Skin epidermis (tissue), 12 donors: Measurements from ENCODE around the gene KRTAP4-9.
"Not testable (repeated sequence)": the region's sequence is repeated elsewhere in the genome, so short reads cannot be mapped to it uniquely, and the experiment has no call there.

Source experiments
- H3K27ac ChIP-seq, 21 experiments: fragments of 200-600 bp; sonication (generic) in 11 of 21; one replicate each; pipeline ENCODE4 v1.5.0; 2020; ENCODE audit warnings: mild to moderate bottlenecking in 3 of 21, inconsistent platforms in 2 of 21, moderate library complexity in 2 of 21
- H3K4me3 ChIP-seq, 7 experiments: fragments of 200-600 bp; sonication (generic) in 2 of 7; one replicate each; pipeline ENCODE4 v1.5.0; 2020; ENCODE audit warnings: inconsistent platforms in 2 of 7, mild to moderate bottlenecking in 2 of 7, moderate library complexity in 1 of 7

The KRTAP4-9 gene

DNA sequence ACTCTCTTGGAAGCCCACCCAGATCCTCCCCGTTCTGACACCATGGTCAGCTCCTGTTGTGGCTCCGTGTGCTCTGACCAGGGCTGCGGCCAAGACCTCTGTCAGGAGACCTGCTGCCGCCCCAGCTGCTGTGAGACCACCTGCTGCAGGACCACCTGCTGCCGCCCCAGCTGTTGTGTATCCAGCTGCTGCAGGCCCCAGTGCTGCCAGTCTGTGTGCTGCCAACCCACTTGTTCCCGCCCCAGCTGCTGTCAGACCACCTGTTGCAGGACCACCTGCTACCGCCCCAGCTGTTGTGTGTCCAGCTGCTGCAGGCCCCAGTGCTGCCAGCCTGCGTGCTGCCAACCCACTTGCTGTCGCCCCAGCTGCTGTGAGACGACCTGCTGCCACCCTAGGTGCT is at the start of gene KRTAP4-9:
Gene KRTAP4-9 (plus strand): TSS at position 43 of the 400 bp plus-strand sequence. CDS start 0 bp downstream, at position 43.
- not testable (repeated sequence) for H3K4me3 ChIP-seq, H3K27ac ChIP-seq

DNA sequence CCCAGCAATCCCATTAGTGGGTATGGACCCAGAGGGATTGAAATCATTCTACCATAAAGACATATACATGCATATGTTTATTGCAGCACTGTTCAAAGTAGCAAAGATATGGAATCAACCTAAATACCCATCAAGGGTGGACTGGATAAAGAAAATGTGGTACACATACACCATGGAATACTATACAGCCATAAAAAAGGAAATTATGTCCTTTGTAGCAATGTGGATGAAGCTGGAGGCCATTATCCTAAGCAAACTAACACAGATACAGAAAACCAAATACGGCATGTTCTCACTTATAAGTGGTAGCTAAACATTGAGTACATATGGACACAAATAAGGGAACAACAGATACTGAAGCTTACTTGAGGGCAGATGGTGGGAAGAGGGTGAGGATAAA is 47.6 kb upstream of the KRTAP4-9 start:
- Histone ChIP-seq H3K27ac (no peak overlapping the region), H3K4me3 (no peak overlapping the region)

DNA sequence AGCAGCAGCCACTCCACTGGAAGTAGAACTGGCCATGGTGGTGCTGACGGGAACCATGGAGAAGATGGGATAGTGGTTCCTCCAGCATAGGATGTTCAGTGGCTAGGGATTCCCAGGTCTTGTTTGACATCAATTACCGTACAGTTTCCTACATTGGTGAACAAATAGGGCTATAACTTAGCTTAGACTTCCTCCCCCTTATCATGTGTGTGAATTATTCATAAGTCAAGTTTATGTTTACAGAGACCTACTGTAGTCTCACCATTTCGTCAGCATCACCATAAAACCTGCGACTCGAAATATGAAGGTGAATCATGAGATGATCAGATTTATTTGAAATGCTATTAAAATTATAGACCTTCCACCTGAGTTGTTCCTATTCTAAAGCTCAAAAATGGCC is 46.4 kb upstream of the KRTAP4-9 start:
- no peak overlapping the region for H3K4me3 ChIP-seq
- H3K27ac ChIP-seq: no peak overlapping the region

DNA sequence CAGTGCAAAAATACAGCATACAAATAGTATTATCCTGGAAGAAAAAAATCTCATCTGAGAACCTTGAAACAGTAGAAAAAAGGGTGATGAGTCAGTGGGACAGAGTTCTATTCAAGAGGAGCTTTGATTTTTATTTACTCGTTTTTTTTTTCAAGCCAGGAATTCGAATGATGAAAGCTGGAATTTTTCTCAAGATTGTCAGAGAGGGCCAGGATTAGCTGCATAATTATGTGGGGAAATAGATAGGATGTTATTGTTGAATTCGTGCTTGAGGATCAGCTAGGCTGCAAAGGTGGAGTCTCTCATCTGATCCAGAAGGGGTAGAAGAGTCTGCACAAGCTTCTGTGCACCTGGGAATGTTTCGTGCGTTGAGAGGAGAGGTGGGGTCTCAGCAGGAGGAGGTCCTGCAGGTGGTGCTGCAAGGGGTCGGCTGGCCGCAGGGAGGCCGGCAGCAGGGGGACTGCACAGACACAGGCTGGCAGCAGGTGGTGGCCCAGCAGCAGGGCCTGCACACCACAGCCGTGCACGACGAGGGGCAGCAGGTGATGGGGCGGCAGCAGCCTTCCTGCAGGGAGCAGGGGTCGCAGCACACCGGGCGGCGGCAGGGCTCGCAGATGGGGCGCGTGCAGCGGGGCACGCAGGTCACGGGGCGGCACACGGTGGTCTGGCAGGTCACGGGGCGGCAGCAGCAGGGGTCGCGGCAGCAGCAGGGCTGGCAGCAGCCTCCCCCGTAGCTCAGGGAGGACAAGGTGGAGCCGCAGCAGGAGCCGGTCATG is 45.7 kb upstream of the KRTAP4-9 start:
- H3K27ac ChIP-seq, H3K4me3 ChIP-seq: not testable (repeated sequence)

DNA sequence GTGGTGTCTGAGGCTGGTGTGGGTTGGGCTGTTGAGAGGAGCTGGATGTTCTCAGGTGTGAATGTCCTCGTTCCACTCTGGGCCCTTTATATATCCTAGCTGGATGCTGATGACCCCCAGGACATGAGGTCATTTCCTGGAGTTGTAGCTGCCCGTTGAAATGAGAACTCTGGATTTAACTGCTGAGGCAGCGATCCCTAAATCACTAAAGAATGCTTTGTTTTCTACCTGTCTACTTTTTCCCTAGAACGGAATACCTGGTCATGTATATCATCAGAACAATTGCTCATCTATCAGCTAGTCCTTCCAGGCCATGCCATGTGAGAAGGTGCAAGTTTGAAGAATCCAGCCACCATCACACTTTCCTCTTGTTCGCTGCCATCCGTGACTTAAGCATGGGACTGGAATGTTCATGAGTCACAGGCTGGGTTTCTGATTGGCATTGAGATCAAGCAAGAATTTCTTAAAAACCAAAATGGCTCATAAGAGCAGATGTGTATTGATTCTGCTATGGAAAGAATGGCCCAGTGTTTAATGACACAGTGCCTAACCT is 45.1 kb upstream of the KRTAP4-9 start, which contains the start of gene KRTAP2-3:
Gene KRTAP2-3 (minus strand): TSS at position 63 of the 553 bp plus-strand sequence. CDS start 64 bp downstream, outside the sequence.
- H3K4me3 ChIP-seq: no peak within 1 kb of the TSS

DNA sequence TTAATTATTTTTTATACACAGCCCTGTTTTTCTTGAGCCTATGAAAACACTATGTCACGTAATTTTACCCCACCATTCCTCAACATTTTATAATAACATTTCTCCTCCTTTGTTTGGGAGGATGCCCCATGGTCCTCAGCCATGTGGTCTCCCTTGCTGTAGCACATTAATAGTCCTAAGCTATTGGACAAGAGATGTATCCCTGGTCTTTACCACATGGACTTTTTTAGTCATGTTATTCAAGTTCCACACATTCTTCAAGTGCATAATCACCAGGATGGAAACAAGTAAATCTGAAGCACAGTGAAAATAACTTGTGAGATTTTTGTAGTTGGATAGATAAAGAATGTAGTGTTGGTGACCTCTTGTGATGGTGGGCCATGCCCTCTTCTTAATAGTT is 43.2 kb upstream of the KRTAP4-9 start:
- H3K27ac ChIP-seq: peak overlapping the region in 3 of 21 experiments; percentile 10 to 70 (median 61)
- H3K4me3 ChIP-seq: no peak overlapping the region

More for the DNA sequence above, 45.1 kb upstream of the KRTAP4-9 start, which contains the start of gene KRTAP2-3:
- peak within 1 kb of the TSS in 3 of 21 experiments; percentile 32 to 70 (median 61) for H3K27ac ChIP-seq

DNA sequence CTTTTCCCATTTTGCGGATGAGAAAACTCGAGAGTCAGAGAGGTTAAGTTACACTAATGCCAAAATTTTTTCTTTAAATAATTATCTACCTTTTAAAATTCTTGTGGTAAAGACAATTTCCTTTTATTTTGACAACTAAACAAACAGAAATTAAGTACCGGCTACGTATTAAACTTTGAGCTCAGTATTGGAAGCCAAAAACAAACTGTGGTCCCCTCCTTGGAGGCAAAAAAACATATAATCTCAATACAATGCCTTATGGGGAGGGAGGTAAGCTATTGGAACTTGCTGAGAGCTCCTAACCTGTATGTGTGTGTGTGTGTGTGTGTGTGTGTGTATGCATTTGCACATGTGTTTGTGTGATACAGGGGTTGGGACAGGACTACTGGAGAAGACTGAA is 41.7 kb upstream of the KRTAP4-9 start:
- Histone ChIP-seq H3K27ac (no peak overlapping the region), H3K4me3 (no peak overlapping the region)

DNA sequence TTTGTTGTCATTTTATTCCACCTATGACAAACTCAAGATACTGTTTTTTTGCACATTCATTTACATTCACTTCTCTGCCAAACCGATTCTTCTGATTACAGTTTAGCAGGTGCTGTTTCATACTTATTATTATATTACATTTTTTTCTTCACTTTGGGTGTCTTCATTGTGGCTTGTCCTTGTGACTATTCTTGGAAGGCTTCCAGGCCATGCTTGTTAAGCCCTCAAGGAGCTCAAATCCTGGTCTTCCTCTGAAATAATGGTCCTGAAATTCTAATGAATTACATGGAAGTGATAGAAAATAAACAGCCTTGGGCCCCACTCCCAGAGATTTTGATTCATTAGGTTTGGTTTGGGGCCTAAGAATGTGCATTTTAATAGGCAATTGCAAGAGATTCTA is 40.9 kb upstream of the KRTAP4-9 start:
- Histone ChIP-seq H3K4me3 (no peak overlapping the region), H3K27ac (no peak overlapping the region)

DNA sequence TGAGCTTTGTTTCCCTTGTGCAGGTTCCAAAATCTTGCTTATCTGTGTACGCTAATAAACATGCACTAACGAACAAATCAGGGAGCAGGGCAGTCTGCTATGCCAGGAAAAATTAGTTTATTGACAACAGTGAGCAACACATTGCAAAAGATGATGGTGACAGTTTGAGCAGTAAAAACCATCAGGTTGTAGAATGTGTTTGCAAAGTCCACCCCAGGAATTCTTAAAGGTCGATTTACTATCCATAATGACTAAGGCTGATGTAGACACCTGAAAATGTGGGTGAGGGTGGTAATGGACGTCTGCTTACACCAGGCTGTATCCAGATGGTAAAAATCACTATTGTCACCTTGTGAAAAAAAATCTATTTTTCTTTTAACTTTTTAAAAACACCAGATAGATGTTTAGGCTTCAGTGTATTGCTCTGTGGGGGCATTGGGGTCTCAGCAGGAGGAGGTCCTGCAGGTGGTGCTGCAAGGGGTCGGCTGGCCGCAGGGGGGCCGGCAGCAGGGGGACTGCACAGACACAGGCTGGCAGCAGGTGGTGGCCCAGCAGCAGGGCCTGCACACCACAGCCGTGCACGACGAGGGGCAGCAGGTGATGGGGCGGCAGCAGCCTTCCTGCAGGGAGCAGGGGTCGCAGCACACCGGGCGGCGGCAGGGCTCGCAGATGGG is 40.0 kb upstream of the KRTAP4-9 start:
- H3K27ac ChIP-seq, H3K4me3 ChIP-seq: not testable (repeated sequence)

DNA sequence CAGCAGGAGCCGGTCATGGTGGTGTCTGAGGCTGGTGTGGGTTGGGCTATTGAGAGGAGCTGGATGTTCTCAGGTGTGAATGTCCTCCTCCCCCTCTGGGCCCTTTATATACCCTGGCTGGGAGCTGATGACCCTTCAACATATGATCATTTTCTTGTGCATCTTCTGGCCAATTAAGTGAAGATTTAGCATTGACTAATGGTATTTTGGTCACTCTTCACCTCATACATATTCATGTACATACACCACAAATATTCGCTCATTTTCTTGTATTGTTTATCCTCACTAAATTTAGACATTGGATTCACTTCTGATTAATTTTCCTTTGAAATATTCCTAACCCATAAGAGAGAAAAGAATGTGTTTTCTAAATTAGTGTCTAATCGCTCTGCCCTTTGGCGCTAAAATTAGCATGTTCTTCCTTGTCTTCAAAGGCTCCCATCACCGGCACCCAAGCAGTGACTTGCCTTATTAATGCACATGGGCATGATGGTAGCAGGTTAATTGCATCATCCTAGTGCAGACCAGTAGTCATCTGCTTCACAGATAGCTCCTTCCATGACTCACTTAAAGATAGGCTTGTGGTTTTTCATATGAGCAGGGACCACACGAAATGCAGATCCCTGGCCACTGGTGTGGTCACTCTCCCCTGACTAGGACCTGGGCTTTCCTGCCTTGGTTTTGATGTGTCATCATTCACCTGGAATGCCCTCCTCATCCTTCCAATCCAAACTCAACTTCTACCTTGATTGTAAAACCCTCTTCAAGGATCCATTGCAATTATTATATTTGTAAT is 39.2 kb upstream of the KRTAP4-9 start, which contains the start of gene KRTAP2-4:
Gene KRTAP2-4 (minus strand): TSS at position 51 of the 796 bp plus-strand sequence. CDS start 34 bp downstream, at position 17.
- H3K27ac ChIP-seq: no peak within 1 kb of the TSS
- no peak within 1 kb of the TSS for H3K4me3 ChIP-seq

DNA sequence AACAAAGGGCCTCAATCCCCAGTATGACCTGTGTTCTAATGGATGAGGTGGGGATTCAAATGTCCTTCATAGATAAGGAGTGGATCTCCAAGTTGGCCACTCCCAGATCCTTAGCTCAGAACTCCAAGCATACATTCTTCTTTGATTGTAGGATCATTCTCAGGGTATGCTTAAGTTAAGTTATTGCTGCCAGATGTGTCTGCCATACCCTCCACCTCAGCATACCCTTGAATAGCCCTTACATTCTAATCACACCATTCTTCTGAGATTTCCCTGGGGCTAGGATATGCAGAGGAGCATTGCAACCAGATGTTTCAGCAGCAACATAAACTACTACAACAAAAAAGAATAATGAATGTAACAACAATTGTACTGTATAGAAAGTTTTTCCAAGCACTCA is 37.9 kb upstream of the KRTAP4-9 start:
- Histone ChIP-seq H3K4me3 (no peak overlapping the region), H3K27ac (no peak overlapping the region)

DNA sequence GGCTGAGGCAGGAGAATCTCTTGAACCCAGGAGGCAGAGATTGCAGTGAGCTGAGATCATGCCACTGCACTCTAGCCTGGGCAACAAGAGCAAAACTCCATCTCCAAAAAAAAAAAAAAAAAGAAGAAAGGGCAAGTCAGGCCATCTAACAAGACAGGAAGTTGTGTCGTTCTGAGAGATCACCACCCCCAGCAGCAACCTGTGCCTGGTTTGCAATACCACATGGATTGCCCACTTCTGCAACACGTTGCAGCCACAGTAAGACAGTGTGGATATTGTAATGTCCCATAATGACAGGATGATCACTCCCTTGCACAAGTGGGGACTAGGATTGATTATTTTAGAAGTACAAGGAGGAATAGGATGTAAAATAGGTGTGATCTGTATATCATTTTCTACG is 36.2 kb upstream of the KRTAP4-9 start:
- Histone ChIP-seq H3K4me3 (no peak overlapping the region), H3K27ac (no peak overlapping the region)

DNA sequence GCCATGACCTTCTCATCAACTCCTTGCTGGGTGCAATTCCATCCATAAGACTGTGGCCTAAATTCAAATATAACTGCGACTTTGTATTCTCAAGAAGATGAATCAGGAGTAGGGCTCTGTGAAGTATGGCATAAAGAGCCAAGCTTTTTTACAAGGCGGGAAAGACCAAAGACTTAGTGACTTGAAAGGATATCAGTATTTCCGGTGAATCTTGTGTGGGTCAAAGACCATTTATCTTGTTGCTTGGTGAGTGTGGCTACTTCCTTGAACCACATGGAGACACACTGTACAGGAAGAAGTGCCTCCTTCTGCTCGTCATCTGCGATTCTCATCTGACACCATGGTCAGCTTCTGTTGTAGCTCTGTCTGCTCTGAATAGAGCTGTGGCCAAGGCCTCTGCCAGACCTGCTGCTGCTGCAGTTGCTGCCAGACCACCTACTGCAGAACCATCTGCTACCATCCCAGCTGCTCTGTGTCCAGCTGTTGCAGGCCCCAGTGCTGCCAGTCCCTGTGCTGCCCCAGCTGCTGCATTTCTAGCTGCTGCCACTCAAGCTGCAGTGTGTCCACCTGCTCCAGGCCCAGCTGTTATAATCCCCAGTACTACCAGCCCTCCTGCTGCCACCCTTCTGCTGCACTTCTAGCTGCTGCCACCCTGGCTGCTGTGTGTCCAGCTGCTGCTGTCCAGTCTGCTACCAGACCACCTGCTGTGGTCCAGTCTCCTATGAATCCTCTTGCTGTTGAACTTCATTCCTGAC is 33.4 kb upstream of the KRTAP4-9 start:
- Histone ChIP-seq H3K4me3 (no peak overlapping the region), H3K27ac (no peak overlapping the region)

DNA sequence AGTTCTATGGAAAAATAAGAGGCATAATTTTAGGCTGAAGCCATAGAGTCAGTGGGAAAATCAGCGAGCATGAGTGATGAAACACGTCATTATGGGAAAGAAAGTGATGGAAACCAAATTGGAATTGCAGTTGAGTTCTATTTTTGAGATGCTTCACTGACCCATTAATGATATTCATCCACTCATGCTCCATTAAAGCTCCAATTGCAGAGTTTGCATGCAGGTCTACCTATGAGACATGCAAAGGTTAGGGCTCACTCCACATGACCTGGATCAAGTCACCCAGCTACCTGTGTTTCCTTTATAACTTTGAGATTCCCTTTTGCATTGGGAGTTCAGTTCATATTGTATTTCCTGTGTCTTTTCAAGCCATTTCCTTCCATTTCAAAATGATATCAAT is 31.5 kb upstream of the KRTAP4-9 start:
- no peak overlapping the region for H3K4me3 ChIP-seq
- no peak overlapping the region for H3K27ac ChIP-seq

DNA sequence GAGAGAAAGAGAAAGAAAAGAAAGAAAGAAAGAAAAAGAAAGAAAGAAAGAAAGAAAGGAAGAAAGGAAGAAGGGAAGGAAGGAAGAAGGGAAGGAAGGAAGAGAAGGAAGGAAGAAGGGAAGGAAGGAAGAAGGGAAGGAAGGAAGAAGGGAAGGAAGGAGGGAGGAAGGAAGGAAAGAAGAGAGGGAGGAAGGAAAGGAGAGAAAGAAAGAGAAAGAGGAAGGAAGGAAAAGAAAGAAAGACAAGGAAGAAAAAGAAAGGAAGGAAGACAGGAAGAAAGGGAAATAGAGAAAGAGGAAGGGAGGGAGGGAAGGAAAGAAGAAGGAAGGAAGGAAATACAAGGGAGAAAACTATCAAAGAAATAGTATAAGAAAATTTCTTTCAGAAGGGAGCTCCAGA is 28.4 kb upstream of the KRTAP4-9 start:
- Histone ChIP-seq H3K4me3 (no peak overlapping the region), H3K27ac (no peak overlapping the region)

DNA sequence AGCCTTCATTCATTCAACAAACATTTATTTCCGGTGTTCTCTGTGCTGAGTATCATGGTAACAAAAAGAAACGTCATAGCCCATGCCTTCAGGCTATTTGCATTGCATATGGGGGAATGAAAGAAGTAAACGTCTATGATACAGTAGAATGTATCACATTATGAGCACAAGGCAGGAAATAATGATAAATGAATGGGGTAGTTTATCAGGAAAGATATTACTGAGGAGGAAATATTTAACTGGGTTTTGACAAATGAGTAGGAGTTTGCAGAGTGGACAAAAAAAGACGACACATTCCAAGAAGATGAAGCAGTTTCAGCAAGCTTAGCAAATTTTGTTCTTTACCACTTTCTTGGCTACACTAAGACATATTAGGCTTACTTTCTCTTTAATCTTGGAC is 22.6 kb upstream of the KRTAP4-9 start:
- no peak overlapping the region for H3K4me3 ChIP-seq
- no peak overlapping the region for H3K27ac ChIP-seq

DNA sequence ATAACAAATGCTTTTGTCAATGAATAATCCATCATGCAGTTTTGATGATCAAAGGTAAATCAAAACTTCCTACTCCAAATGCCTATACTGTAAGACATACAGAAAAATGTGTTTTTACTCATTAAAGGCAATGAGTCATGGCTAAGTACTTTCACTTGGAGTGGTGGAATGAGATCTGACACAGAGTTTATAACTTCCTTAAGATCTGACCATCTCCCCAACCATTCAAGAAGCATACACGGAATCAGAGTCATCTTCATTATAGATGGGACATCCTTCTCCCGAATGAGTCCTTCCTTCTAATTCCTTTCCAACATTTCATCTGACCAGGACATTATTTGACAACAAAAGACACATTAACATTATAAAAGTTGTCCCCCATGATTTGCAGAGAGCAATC is 21.8 kb upstream of the KRTAP4-9 start:
- H3K27ac ChIP-seq, H3K4me3 ChIP-seq: not testable (repeated sequence)

DNA sequence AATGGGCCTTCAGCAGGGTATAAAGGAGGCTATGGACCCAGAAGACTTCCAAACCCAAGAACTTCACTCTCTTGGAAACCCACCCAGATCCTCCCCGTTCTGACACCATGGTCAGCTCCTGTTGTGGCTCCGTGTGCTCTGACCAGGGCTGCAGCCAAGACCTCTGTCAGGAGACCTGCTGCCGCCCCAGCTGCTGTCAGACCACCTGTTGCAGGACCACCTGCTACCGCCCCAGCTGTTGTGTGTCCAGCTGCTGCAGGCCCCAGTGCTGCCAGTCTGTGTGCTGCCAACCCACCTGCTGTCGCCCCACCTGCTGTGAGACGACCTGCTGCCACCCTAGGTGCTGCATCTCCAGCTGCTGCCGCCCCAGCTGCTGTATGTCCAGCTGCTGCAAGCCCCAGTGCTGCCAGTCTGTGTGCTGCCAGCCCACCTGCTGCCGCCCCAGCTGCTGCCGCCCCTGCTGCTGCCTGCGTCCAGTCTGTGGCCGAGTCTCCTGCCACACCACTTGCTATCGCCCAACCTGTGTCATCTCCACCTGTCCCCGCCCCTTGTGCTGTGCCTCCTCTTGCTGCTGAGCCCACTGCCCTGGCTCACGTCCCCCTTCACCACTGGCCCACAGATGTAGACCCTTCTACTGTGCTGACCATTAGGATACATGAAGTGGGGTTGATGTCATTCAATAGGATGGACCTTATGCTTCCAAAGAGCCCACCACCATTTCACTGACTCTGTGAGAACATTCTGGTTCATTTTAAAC is 20.9 kb upstream of the KRTAP4-9 start, which contains the start of gene KRTAP4-7:
Gene KRTAP4-7 (plus strand): TSS at position 51 of the 757 bp plus-strand sequence. CDS start 57 bp downstream, at position 108.
- H3K27ac ChIP-seq, H3K4me3 ChIP-seq: not testable (repeated sequence)
